ENCODE measurements around the gene TMIGD1. TPM values are rescaled to one million over a fixed set of nuclear protein-coding genes. Genes with fewer than 3 reads are reported as not detected.
A peak's percentile ranks its signal among the peaks of the same experiment; 100 is the strongest.

The TMIGD1 gene, protein sequence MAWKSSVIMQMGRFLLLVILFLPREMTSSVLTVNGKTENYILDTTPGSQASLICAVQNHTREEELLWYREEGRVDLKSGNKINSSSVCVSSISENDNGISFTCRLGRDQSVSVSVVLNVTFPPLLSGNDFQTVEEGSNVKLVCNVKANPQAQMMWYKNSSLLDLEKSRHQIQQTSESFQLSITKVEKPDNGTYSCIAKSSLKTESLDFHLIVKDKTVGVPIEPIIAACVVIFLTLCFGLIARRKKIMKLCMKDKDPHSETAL
- total RNA-seq (2013; cell fraction: nucleolus; rRNA removed), result not detected in 2 replicates
- total RNA-seq (2014; rRNA removed) (not detected in 2 replicates), total RNA-seq (2014; rRNA removed; fragmentation: Illumina TruSeq; extraction: Trizol) (not detected in 2 replicates), total RNA-seq (2021) (not detected in 2 replicates), polyA plus RNA-seq (2011; rRNA removed) (0.10 TPM in 1 of 2 replicates, not detected in the other), polyA plus RNA-seq (2014; fragmentation: Illumina TruSeq; extraction: Trizol) (not detected in 2 replicates), polyA plus RNA-seq (2014; fragmentation: Nextera tagmentation; extraction: Ambion mirVana) (not detected), polyA plus RNA-seq (2014; rRNA removed) (not detected in 2 replicates), polyA plus RNA-seq (2016; fragmentation: Nextera tagmentation; extraction: Ambion mirVana) (not detected), polyA minus RNA-seq (2011; rRNA and poly(A)+ RNA removed) (not detected in 2 replicates), Bru-seq, nascent RNA (percentile 5 among the genes with signal in this experiment), BruChase-seq, experiment 1, labeled RNA remaining after a 6-hour chase (percentile 9 among the genes with signal in this experiment), BruChase-seq, experiment 2, labeled RNA remaining after a 2-hour chase (percentile 11 among the genes with signal in this experiment)
- not detected for polyA plus RNA-seq (2011; ENCODE audit: low read depth)
- polyA plus RNA-seq (2011; cell fraction: cytosol; rRNA removed), result not detected in 2 replicates
- polyA plus RNA-seq (2011; cell fraction: nucleus; rRNA removed), result not detected in 2 replicates
- polyA plus RNA-seq (2012), result not detected in 2 replicates
- not detected in 2 replicates for polyA minus RNA-seq (2011; cell fraction: cytosol; rRNA and poly(A)+ RNA removed)
- polyA minus RNA-seq (2011; cell fraction: nucleus; rRNA and poly(A)+ RNA removed), result not detected in 2 replicates
- long read RNA-seq, experiment 1, result 0 reads
- long read RNA-seq, experiment 2, result 0 reads

DNA sequence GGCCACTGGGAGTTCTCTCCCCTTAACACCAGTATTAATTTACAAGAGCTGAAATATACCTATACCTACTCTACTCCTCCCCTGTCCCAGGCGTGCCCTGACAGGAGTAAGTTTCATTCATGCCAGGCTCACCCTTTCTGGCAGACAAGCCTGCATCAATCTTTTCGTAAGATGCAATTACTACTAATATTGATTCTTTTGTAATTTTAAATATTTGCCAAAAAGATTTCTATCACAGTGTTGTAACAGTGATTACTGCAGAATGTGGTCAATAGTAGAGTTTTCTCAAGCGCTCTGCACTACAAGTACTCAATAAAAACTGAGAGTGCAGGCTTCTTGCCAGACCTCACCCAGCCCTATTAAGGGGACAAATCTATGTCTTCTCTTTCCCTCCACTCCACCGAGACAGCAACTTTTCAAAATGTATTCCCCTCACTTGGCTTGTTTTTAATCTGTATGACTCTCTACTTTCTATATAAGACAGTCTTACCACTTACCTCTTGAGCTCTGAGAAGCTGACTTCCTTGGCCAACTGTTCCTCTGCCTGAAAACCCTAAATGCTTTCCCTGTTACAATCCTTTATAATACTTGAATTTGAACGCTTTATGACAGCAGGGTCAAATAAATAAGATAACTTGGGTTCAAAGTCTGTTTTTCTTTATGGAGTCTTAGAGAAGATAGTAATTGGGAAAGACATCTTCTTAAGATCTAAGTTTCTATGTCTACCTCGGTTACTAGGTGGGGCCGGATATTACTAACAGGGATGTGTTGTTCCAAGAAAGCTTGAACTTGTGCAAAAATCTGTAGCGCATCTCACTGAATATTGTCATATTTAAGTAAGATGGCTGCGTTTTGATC, at the start of gene TMIGD1:
Gene TMIGD1 (minus strand): TSS at position 555 of the 858 bp plus-strand sequence. CDS start 1,924 bp downstream, outside the sequence.
- RAD21 ChIA-PET (ENCODE audit: unreplicated experiment), result interaction anchor here (0.8 to 9.6 kb wide), 10 partner anchors 42 to 526 kb away, joined by 3 to 183 read pairs (median 4); partner anchors contain the start of genes BLMH and SLC6A4
- Histone ChIP-seq H3K79me2 (ENCODE audit: control insufficient read depth, insufficient read depth, low read length) (no peaks in the 10 kb centered on the region), H2AFZ (ENCODE audit: control insufficient read depth, low read depth, low read length) (no peak within 1 kb of the TSS), H3K9me3 (replicated peaks; ENCODE audit: control insufficient read depth, insufficient read depth, low read length) (no peaks in the 10 kb centered on the region), H3K36me3 (ENCODE audit: control insufficient read depth in 2 of 2, insufficient read depth in 2 of 2, low read length in 1 of 2) (no peaks in the 10 kb centered on the region), H3K4me1 (ENCODE audit: control insufficient read depth, insufficient read depth, low read length) (peaks cover 12% of the 10 kb centered on the region), H3K27ac (ENCODE audit: control insufficient read depth, insufficient read depth) (no peak within 1 kb of the TSS), H3K4me2 (ENCODE audit: control insufficient read depth, insufficient read depth) (peak within 1 kb of the TSS; percentile 22; the same call in 1 of the 2 replicates), H3K4me3 (no peak within 1 kb of the TSS), H4K20me1 (ENCODE audit: control insufficient read depth, insufficient read depth) (no peaks in the 10 kb centered on the region), H3K27me3 (replicated peaks in 1 of 2; ENCODE audit: control insufficient read depth in 2 of 2, insufficient read depth in 2 of 2, low read length in 1 of 2) (no peaks in the 10 kb centered on the region), H3K9ac (ENCODE audit: control insufficient read depth, insufficient read depth, low read length) (no peak within 1 kb of the TSS)
- SMC1A ChIA-PET (ENCODE audit: uncharacterized antibody, unreplicated experiment), result interaction anchor here (0.6 to 8.6 kb wide), 24 partner anchors 19 to 235 kb away, joined by 3 to 125 read pairs (median 4); partner anchors contain the start of gene BLMH
- POLR2A ChIA-PET, result interaction anchor here (0.6 to 2.0 kb wide), 2 partner anchors 42 to 627 kb away, joined by 3 to 6 read pairs; partner anchors contain the start of gene BLMH
- WGBS (ENCODE audit: insufficient coverage, insufficient replicate concordance, low lambda C conversion rate, missing lambda C conversion rate), result 73% methylated on average over 9 of the region's 9 CpGs
- FAIRE-seq (no peak), ATAC-seq (no peak), DNase-seq (ENCODE audit: low read depth, low spot score) (no peak)
- CTCF ChIA-PET, result interaction anchor here (0.6 to 12.3 kb wide), 16 partner anchors 7 to 236 kb away, joined by 3 to 345 read pairs (median 12); partner anchors contain the start of genes BLMH, NSRP1 and SLC6A4
- intact Hi-C loops (cut with micrococcal nuclease; ENCODE audit: unreplicated experiment) (loop anchor here (10.0 kb wide), 1 partner anchor 99 kb away; the partner anchor contains the start of gene SLC6A4), in situ Hi-C loops (cut with MboI) (no loop called here)
- BruUV-seq (replicated peaks), result no TSS peak
- TF ChIP-seq, protein P1, sequence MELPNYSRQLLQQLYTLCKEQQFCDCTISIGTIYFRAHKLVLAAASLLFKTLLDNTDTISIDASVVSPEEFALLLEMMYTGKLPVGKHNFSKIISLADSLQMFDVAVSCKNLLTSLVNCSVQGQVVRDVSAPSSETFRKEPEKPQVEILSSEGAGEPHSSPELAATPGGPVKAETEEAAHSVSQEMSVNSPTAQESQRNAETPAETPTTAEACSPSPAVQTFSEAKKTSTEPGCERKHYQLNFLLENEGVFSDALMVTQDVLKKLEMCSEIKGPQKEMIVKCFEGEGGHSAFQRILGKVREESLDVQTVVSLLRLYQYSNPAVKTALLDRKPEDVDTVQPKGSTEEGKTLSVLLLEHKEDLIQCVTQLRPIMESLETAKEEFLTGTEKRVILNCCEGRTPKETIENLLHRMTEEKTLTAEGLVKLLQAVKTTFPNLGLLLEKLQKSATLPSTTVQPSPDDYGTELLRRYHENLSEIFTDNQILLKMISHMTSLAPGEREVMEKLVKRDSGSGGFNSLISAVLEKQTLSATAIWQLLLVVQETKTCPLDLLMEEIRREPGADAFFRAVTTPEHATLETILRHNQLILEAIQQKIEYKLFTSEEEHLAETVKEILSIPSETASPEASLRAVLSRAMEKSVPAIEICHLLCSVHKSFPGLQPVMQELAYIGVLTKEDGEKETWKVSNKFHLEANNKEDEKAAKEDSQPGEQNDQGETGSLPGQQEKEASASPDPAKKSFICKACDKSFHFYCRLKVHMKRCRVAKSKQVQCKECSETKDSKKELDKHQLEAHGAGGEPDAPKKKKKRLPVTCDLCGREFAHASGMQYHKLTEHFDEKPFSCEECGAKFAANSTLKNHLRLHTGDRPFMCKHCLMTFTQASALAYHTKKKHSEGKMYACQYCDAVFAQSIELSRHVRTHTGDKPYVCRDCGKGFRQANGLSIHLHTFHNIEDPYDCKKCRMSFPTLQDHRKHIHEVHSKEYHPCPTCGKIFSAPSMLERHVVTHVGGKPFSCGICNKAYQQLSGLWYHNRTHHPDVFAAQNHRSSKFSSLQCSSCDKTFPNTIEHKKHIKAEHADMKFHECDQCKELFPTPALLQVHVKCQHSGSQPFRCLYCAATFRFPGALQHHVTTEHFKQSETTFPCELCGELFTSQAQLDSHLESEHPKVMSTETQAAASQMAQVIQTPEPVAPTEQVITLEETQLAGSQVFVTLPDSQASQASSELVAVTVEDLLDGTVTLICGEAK (IDR thresholded peaks at IDR 0.05; ENCODE audit: borderline replicate concordance), result no peak
- TF ChIP-seq, protein P2, sequence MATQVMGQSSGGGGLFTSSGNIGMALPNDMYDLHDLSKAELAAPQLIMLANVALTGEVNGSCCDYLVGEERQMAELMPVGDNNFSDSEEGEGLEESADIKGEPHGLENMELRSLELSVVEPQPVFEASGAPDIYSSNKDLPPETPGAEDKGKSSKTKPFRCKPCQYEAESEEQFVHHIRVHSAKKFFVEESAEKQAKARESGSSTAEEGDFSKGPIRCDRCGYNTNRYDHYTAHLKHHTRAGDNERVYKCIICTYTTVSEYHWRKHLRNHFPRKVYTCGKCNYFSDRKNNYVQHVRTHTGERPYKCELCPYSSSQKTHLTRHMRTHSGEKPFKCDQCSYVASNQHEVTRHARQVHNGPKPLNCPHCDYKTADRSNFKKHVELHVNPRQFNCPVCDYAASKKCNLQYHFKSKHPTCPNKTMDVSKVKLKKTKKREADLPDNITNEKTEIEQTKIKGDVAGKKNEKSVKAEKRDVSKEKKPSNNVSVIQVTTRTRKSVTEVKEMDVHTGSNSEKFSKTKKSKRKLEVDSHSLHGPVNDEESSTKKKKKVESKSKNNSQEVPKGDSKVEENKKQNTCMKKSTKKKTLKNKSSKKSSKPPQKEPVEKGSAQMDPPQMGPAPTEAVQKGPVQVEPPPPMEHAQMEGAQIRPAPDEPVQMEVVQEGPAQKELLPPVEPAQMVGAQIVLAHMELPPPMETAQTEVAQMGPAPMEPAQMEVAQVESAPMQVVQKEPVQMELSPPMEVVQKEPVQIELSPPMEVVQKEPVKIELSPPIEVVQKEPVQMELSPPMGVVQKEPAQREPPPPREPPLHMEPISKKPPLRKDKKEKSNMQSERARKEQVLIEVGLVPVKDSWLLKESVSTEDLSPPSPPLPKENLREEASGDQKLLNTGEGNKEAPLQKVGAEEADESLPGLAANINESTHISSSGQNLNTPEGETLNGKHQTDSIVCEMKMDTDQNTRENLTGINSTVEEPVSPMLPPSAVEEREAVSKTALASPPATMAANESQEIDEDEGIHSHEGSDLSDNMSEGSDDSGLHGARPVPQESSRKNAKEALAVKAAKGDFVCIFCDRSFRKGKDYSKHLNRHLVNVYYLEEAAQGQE (IDR thresholded peaks at IDR 0.05; ENCODE audit: low read depth, low read length), result no peak
- TF ChIP-seq STAT1 (conservative IDR thresholded peaks at IDR 0.05), result no peak
- no peak for TF ChIP-seq ZNF384 (IDR thresholded peaks at IDR 0.05; ENCODE audit: borderline replicate concordance, low read depth, low read length)
- TF ChIP-seq FOS (IDR thresholded peaks at IDR 0.05; ENCODE audit: borderline replicate concordance, extremely low read depth, insufficient read length), result no peak
- TF ChIP-seq SMC3 (IDR thresholded peaks at IDR 0.05; ENCODE audit: borderline replicate concordance, low read length), result no peak
- TF ChIP-seq EP300 (IDR thresholded peaks at IDR 0.05; ENCODE audit: borderline replicate concordance in 1 of 2, control insufficient read depth in 1 of 2, low read depth in 2 of 2, low read length in 2 of 2), result no peak

Data from GM12878 (cell line).